ENCODE results near the gene CHD3. TPM values are rescaled to one million over a fixed set of nuclear protein-coding genes. Genes with fewer than 3 reads are reported as not detected.

Gene CHD3
- total RNA-seq, 1 experiment from 2014 or later: 84.6 TPM

DNA sequence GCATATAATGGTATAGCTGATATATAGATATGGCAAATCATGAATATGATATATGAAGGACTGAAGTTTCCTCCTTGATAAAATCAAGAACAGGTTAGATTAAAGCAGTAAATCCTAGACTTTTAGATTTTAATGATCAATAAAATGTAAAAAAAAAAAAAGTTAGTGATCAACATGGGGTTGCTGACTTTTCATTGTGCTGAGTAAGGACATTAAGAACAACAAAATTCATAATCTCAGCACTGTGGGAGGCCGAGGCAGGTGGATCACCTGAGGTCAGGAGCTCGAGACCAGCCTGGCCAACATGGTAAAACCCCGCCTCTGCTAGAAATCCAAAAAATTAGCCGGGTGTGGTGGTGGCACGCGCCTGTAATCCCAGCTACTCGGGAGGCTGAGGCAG is 10.4 kb upstream of the CHD3 start:
- Histone ChIP-seq H3K4me3 (ENCODE audit: low read depth in 2 of 2, low read length in 2 of 2) (no peak overlapping the region), H3K27ac (ENCODE audit: low read length) (no peak overlapping the region), H3K27me3 (ENCODE audit: control insufficient read depth, insufficient read depth, low read length) (no peaks in the 10 kb centered on the region), H3K9me3 (ENCODE audit: control insufficient read depth, insufficient read depth, low read depth, low read length) (no peaks in the 10 kb centered on the region), H3K36me3 (ENCODE audit: control insufficient read depth, insufficient read depth, low read length) (peaks cover 9% of the 10 kb centered on the region; the same call in 1 of the 2 replicates), H3K4me1 (ENCODE audit: control insufficient read depth, insufficient read depth, low read length) (peaks cover 6% of the 10 kb centered on the region; the same call in 1 of the 2 replicates)
- in situ Hi-C loops (cut with HindIII; ENCODE audit: low pct_unique_long_range_greater_than_20kb, low sequenced_read_pairs) (no loop called here), intact Hi-C loops (cut with micrococcal nuclease; ENCODE audit: unreplicated experiment) (no loop called here)
- ChIA-PET CTCF (no interaction called here), POLR2A (interaction anchor here (0.7 kb wide), 1 partner anchor 53 kb away, joined by 7 read pairs; no protein-coding TSS in a partner anchor)
- DNase-seq (ENCODE audit: low read depth, low spot score) (no peak), ATAC-seq (no peak)
- BruUV-seq (replicated peaks): no TSS peak
- TF ChIP-seq, protein P1, sequence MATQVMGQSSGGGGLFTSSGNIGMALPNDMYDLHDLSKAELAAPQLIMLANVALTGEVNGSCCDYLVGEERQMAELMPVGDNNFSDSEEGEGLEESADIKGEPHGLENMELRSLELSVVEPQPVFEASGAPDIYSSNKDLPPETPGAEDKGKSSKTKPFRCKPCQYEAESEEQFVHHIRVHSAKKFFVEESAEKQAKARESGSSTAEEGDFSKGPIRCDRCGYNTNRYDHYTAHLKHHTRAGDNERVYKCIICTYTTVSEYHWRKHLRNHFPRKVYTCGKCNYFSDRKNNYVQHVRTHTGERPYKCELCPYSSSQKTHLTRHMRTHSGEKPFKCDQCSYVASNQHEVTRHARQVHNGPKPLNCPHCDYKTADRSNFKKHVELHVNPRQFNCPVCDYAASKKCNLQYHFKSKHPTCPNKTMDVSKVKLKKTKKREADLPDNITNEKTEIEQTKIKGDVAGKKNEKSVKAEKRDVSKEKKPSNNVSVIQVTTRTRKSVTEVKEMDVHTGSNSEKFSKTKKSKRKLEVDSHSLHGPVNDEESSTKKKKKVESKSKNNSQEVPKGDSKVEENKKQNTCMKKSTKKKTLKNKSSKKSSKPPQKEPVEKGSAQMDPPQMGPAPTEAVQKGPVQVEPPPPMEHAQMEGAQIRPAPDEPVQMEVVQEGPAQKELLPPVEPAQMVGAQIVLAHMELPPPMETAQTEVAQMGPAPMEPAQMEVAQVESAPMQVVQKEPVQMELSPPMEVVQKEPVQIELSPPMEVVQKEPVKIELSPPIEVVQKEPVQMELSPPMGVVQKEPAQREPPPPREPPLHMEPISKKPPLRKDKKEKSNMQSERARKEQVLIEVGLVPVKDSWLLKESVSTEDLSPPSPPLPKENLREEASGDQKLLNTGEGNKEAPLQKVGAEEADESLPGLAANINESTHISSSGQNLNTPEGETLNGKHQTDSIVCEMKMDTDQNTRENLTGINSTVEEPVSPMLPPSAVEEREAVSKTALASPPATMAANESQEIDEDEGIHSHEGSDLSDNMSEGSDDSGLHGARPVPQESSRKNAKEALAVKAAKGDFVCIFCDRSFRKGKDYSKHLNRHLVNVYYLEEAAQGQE (IDR thresholded peaks at IDR 0.05; ENCODE audit: insufficient read depth in 1 of 2, low read depth in 2 of 2, low read length in 1 of 2): no peak
- TF ChIP-seq, protein P2, sequence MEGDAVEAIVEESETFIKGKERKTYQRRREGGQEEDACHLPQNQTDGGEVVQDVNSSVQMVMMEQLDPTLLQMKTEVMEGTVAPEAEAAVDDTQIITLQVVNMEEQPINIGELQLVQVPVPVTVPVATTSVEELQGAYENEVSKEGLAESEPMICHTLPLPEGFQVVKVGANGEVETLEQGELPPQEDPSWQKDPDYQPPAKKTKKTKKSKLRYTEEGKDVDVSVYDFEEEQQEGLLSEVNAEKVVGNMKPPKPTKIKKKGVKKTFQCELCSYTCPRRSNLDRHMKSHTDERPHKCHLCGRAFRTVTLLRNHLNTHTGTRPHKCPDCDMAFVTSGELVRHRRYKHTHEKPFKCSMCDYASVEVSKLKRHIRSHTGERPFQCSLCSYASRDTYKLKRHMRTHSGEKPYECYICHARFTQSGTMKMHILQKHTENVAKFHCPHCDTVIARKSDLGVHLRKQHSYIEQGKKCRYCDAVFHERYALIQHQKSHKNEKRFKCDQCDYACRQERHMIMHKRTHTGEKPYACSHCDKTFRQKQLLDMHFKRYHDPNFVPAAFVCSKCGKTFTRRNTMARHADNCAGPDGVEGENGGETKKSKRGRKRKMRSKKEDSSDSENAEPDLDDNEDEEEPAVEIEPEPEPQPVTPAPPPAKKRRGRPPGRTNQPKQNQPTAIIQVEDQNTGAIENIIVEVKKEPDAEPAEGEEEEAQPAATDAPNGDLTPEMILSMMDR (IDR thresholded peaks at IDR 0.05): no peak
- no peak for TF ChIP-seq SIN3A (IDR thresholded peaks at IDR 0.05; ENCODE audit: borderline replicate concordance, insufficient read depth, low read depth, low read length)
- no peak for TF ChIP-seq TCF7L2 (IDR thresholded peaks at IDR 0.05; ENCODE audit: low read depth, low read length)
- no peak for TF ChIP-seq POLR2AphosphoS5 (IDR thresholded peaks at IDR 0.05; ENCODE audit: low read depth, low read length)

DNA sequence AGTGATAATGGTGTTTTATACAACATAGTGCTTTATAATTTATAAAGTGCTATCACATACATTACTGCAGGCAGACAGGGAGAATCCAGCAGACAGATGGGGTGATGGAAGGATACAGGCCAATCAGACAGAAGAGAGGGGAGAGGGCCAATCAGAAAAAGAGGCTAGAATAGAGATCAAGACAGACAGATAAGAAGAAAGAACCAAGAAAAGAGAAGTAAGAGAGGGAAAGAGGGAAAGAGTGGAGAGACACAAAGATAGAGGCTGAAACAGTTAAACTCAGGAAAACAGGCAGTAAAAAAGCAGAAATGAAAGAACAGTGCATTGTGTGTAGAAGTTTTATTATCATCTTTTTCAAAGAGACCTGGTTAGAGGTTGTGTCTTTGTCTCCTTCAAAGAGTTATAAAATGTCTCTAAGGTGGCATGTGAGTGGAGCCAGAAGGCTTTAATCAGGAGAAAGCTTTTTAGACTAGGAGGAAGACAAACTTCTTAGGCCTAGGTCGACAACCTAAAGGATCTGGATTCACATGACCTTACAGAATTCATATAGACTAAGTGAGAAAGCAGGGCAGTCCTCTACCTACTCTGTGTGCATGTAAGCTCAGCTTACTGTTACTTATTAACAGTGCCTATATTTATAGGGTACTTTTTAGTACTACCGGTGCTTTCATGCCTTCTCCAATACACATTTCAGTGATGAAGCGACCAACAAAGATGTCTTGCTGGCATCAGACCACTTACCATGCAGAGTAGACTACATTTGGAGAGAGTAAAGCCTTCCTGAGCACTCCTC is 8.3 kb upstream of the CHD3 start:
- ATAC-seq (no peak), DNase-seq (ENCODE audit: low read depth, low spot score) (no peak)
- Histone ChIP-seq H3K9me3 (ENCODE audit: control insufficient read depth, insufficient read depth, low read depth, low read length) (no peaks in the 10 kb centered on the region), H3K27me3 (ENCODE audit: control insufficient read depth, insufficient read depth, low read length) (no peaks in the 10 kb centered on the region), H3K36me3 (ENCODE audit: control insufficient read depth, insufficient read depth, low read length) (peaks cover 9% of the 10 kb centered on the region; the same call in 1 of the 2 replicates), H3K4me1 (ENCODE audit: control insufficient read depth, insufficient read depth, low read length) (peaks cover 15% of the 10 kb centered on the region; the same call in 1 of the 2 replicates), H3K4me3 (ENCODE audit: low read depth in 2 of 2, low read length in 2 of 2) (no peak overlapping the region), H3K27ac (ENCODE audit: low read length) (no peak overlapping the region)
- TF ChIP-seq TCF7L2 (IDR thresholded peaks at IDR 0.05; ENCODE audit: low read depth, low read length): no peak
- TF ChIP-seq, protein P1 (IDR thresholded peaks at IDR 0.05; ENCODE audit: insufficient read depth in 1 of 2, low read depth in 2 of 2, low read length in 1 of 2): no peak
- no peak for TF ChIP-seq SIN3A (IDR thresholded peaks at IDR 0.05; ENCODE audit: borderline replicate concordance, insufficient read depth, low read depth, low read length)
- TF ChIP-seq, protein P2 (IDR thresholded peaks at IDR 0.05): no peak
- no peak for TF ChIP-seq POLR2AphosphoS5 (IDR thresholded peaks at IDR 0.05; ENCODE audit: low read depth, low read length)
- ChIA-PET CTCF (no interaction called here), POLR2A (no interaction called here)
- intact Hi-C loops (cut with micrococcal nuclease; ENCODE audit: unreplicated experiment): no loop called here
- in situ Hi-C loops (cut with HindIII; ENCODE audit: low pct_unique_long_range_greater_than_20kb, low sequenced_read_pairs): no loop called here
- no TSS peak for BruUV-seq (replicated peaks)
